ENCODE measurements around the gene ELP1. TPM values are rescaled to one million over a fixed set of nuclear protein-coding genes. Genes with fewer than 3 reads are reported as not detected.

ELP1 gene
- total and polyA plus RNA-seq, 2 donors (not counting 1 experiment from before 2014, with no cell fraction given), result 18.7 to 41.9 TPM

GRCh38 chr9:108876425-108876824, 57.5 kb downstream of the ELP1 start:
- H3K36me3 ChIP-seq (ENCODE audit: control insufficient read depth, insufficient read depth, low read length), result peaks cover 13% of the 10 kb centered on the region
- H3K27ac ChIP-seq (ENCODE audit: insufficient read depth, low read length), result no peak overlapping the region
- H3K4me3 ChIP-seq (replicated peaks in 1 of 4; ENCODE audit: control extremely low read depth in 1 of 4, insufficient read depth in 1 of 4, low read depth in 3 of 4, low read length in 4 of 4), result no peak overlapping the region
- no peaks in the 10 kb centered on the region for H3K9me3 ChIP-seq (ENCODE audit: control insufficient read depth, insufficient read depth, low read depth, low read length)
- no peaks in the 10 kb centered on the region for H3K27me3 ChIP-seq (ENCODE audit: control insufficient read depth, insufficient read depth, low read length)
- H2AFZ ChIP-seq (ENCODE audit: low read length), result no peak overlapping the region
- no peaks in the 10 kb centered on the region for H3K79me2 ChIP-seq (ENCODE audit: control insufficient read depth, insufficient read depth, low read length)
- DNase-seq (ENCODE audit: low read depth in 2 of 2), result no peak
- TF ChIP-seq CTCF (conservative IDR thresholded peaks at IDR 0.05 in 1 of 2, IDR thresholded peaks at IDR 0.05 in 1 of 2; ENCODE audit: low read depth in 1 of 2, low read length in 2 of 2) (no peak), EZH2 (IDR thresholded peaks at IDR 0.05; ENCODE audit: low read length, missing control alignments) (no peak)
- H3K9ac ChIP-seq (ENCODE audit: insufficient read depth, low read length), result no peak overlapping the region
- H4K20me1 ChIP-seq (ENCODE audit: control insufficient read depth, extremely low read depth, insufficient read depth, low read length), result no peaks in the 10 kb centered on the region
- no peak overlapping the region for H3K4me2 ChIP-seq (ENCODE audit: extremely low read depth, insufficient read depth, low read length)
- no peaks in the 10 kb centered on the region for H3K4me1 ChIP-seq (ENCODE audit: control insufficient read depth, extremely low read depth, insufficient read depth, low read length)

- TF ChIP-seq EZH2 (IDR thresholded peaks at IDR 0.05; ENCODE audit: low read length, missing control alignments) (no peak), CTCF (conservative IDR thresholded peaks at IDR 0.05 in 1 of 2, IDR thresholded peaks at IDR 0.05 in 1 of 2; ENCODE audit: low read depth in 1 of 2, low read length in 2 of 2) (no peak)
- Histone ChIP-seq H3K9me3 (ENCODE audit: control insufficient read depth, insufficient read depth, low read depth, low read length) (no peaks in the 10 kb centered on the region), H3K4me2 (ENCODE audit: extremely low read depth, insufficient read depth, low read length) (no peak overlapping the region), H3K4me3 (replicated peaks in 1 of 4; ENCODE audit: control extremely low read depth in 1 of 4, insufficient read depth in 1 of 4, low read depth in 3 of 4, low read length in 4 of 4) (no peak overlapping the region), H3K9ac (ENCODE audit: insufficient read depth, low read length) (no peak overlapping the region), H3K27ac (ENCODE audit: insufficient read depth, low read length) (no peak overlapping the region), H3K36me3 (ENCODE audit: control insufficient read depth, insufficient read depth, low read length) (peaks cover 7% of the 10 kb centered on the region), H2AFZ (ENCODE audit: low read length) (no peak overlapping the region), H4K20me1 (ENCODE audit: control insufficient read depth, extremely low read depth, insufficient read depth, low read length) (no peaks in the 10 kb centered on the region), H3K79me2 (ENCODE audit: control insufficient read depth, insufficient read depth, low read length) (no peaks in the 10 kb centered on the region), H3K4me1 (ENCODE audit: control insufficient read depth, extremely low read depth, insufficient read depth, low read length) (no peaks in the 10 kb centered on the region), H3K27me3 (ENCODE audit: control insufficient read depth, insufficient read depth, low read length) (no peaks in the 10 kb centered on the region)
- DNase-seq (ENCODE audit: low read depth in 2 of 2), result no peak
Measured at GRCh38 chr9:108874058-108874788, 59.7 kb downstream of the ELP1 start.

GRCh38 chr9:108869092-108869725, 64.7 kb downstream of the ELP1 start:
- Histone ChIP-seq H3K9me3 (ENCODE audit: control insufficient read depth, insufficient read depth, low read depth, low read length) (no peaks in the 10 kb centered on the region), H3K27me3 (ENCODE audit: control insufficient read depth, insufficient read depth, low read length) (no peaks in the 10 kb centered on the region), H3K4me2 (ENCODE audit: extremely low read depth, insufficient read depth, low read length) (no peak overlapping the region), H4K20me1 (ENCODE audit: control insufficient read depth, extremely low read depth, insufficient read depth, low read length) (no peaks in the 10 kb centered on the region), H3K4me3 (replicated peaks in 1 of 4; ENCODE audit: control extremely low read depth in 1 of 4, insufficient read depth in 1 of 4, low read depth in 3 of 4, low read length in 4 of 4) (no peak overlapping the region), H3K36me3 (ENCODE audit: control insufficient read depth, insufficient read depth, low read length) (peaks cover 1% of the 10 kb centered on the region), H3K79me2 (ENCODE audit: control insufficient read depth, insufficient read depth, low read length) (no peaks in the 10 kb centered on the region), H3K9ac (ENCODE audit: insufficient read depth, low read length) (no peak overlapping the region), H2AFZ (ENCODE audit: low read length) (no peak overlapping the region), H3K27ac (ENCODE audit: insufficient read depth, low read length) (no peak overlapping the region), H3K4me1 (ENCODE audit: control insufficient read depth, extremely low read depth, insufficient read depth, low read length) (no peaks in the 10 kb centered on the region)
- peak; percentile 20 to 61 for DNase-seq (ENCODE audit: low read depth in 2 of 2)
- TF ChIP-seq EZH2 (IDR thresholded peaks at IDR 0.05; ENCODE audit: low read length, missing control alignments), result no peak
- no peak for TF ChIP-seq CTCF (conservative IDR thresholded peaks at IDR 0.05 in 1 of 2, IDR thresholded peaks at IDR 0.05 in 1 of 2; ENCODE audit: low read depth in 1 of 2, low read length in 2 of 2)

All from fibroblast of lung (primary cell).